Measurements from ENCODE around the gene RIOX2.
A peak's percentile ranks its signal among the peaks of the same experiment; 100 is the strongest.
"Not testable (repeated sequence)": the region's sequence is repeated elsewhere in the genome, so short reads cannot be mapped to it uniquely, and the experiment has no call there.

The RIOX2 gene

GRCh38 chr3:97930018-97930417 lies 42.2 kb downstream of the RIOX2 start:
- H3K4me3 ChIP-seq (ENCODE audit: low read depth, low read length): no peak overlapping the region
- H3K27me3 ChIP-seq (ENCODE audit: control insufficient read depth, insufficient read depth, low read length): no peaks in the 10 kb centered on the region
- no peaks in the 10 kb centered on the region for H3K9me3 ChIP-seq (ENCODE audit: control insufficient read depth, insufficient read depth, low read length)
- no peaks in the 10 kb centered on the region for H3K4me1 ChIP-seq (ENCODE audit: control insufficient read depth, insufficient read depth, low read length)
- no peak overlapping the region for H3K9ac ChIP-seq (ENCODE audit: low read depth, low read length)
- no peaks in the 10 kb centered on the region for H3K36me3 ChIP-seq (ENCODE audit: control insufficient read depth, insufficient read depth, low read length)

- H3K9ac ChIP-seq (ENCODE audit: low read depth, low read length): no peak overlapping the region
- no peaks in the 10 kb centered on the region for H3K36me3 ChIP-seq (ENCODE audit: control insufficient read depth, insufficient read depth, low read length)
- no peak overlapping the region for H3K4me3 ChIP-seq (ENCODE audit: low read depth, low read length)
- H3K4me1 ChIP-seq (ENCODE audit: control insufficient read depth, insufficient read depth, low read length): no peaks in the 10 kb centered on the region
- H3K9me3 ChIP-seq (ENCODE audit: control insufficient read depth, insufficient read depth, low read length): no peaks in the 10 kb centered on the region
- H3K27me3 ChIP-seq (ENCODE audit: control insufficient read depth, insufficient read depth, low read length): no peaks in the 10 kb centered on the region
Observed at GRCh38 chr3:97928986-97929385, 43.2 kb downstream of the RIOX2 start.

GRCh38 chr3:97927704-97928103 lies 44.5 kb downstream of the RIOX2 start:
- H3K4me1 ChIP-seq (ENCODE audit: control insufficient read depth, insufficient read depth, low read length): no peaks in the 10 kb centered on the region
- no peaks in the 10 kb centered on the region for H3K27me3 ChIP-seq (ENCODE audit: control insufficient read depth, insufficient read depth, low read length)
- H3K36me3 ChIP-seq (ENCODE audit: control insufficient read depth, insufficient read depth, low read length): no peaks in the 10 kb centered on the region
- no peak overlapping the region for H3K4me3 ChIP-seq (ENCODE audit: low read depth, low read length)
- H3K9me3 ChIP-seq (ENCODE audit: control insufficient read depth, insufficient read depth, low read length): no peaks in the 10 kb centered on the region
- H3K9ac ChIP-seq (ENCODE audit: low read depth, low read length): no peak overlapping the region

- Histone ChIP-seq H3K36me3 (ENCODE audit: control insufficient read depth, insufficient read depth, low read length) (no peaks in the 10 kb centered on the region), H3K4me3 (ENCODE audit: low read depth, low read length) (no peak overlapping the region), H3K9me3 (ENCODE audit: control insufficient read depth, insufficient read depth, low read length) (no peaks in the 10 kb centered on the region), H3K9ac (ENCODE audit: low read depth, low read length) (no peak overlapping the region), H3K4me1 (ENCODE audit: control insufficient read depth, insufficient read depth, low read length) (no peaks in the 10 kb centered on the region), H3K27me3 (ENCODE audit: control insufficient read depth, insufficient read depth, low read length) (no peaks in the 10 kb centered on the region)
Observed at GRCh38 chr3:97917813-97918536, 54.3 kb downstream of the RIOX2 start.

- Histone ChIP-seq H3K36me3 (ENCODE audit: control insufficient read depth, insufficient read depth, low read length) (no peaks in the 10 kb centered on the region), H3K4me1 (ENCODE audit: control insufficient read depth, insufficient read depth, low read length) (no peaks in the 10 kb centered on the region), H3K9me3 (ENCODE audit: control insufficient read depth, insufficient read depth, low read length) (no peaks in the 10 kb centered on the region), H3K4me3 (ENCODE audit: low read depth, low read length) (no peak overlapping the region), H3K27me3 (ENCODE audit: control insufficient read depth, insufficient read depth, low read length) (no peaks in the 10 kb centered on the region), H3K9ac (ENCODE audit: low read depth, low read length) (no peak overlapping the region)
Observed at GRCh38 chr3:97916576-97916975, 55.7 kb downstream of the RIOX2 start.

- no peaks in the 10 kb centered on the region for H3K4me1 ChIP-seq (ENCODE audit: control insufficient read depth, insufficient read depth, low read length)
- no peak overlapping the region for H3K9ac ChIP-seq (ENCODE audit: low read depth, low read length)
- no peaks in the 10 kb centered on the region for H3K36me3 ChIP-seq (ENCODE audit: control insufficient read depth, insufficient read depth, low read length)
- no peak overlapping the region for H3K4me3 ChIP-seq (ENCODE audit: low read depth, low read length)
- H3K27me3 ChIP-seq (ENCODE audit: control insufficient read depth, insufficient read depth, low read length): no peaks in the 10 kb centered on the region
- H3K9me3 ChIP-seq (ENCODE audit: control insufficient read depth, insufficient read depth, low read length): no peaks in the 10 kb centered on the region
Observed at GRCh38 chr3:97914388-97914787, 57.8 kb downstream of the RIOX2 start.

- no peak overlapping the region for H3K4me3 ChIP-seq (ENCODE audit: low read depth, low read length)
- no peak overlapping the region for H3K9ac ChIP-seq (ENCODE audit: low read depth, low read length)
- H3K36me3 ChIP-seq (ENCODE audit: control insufficient read depth, insufficient read depth, low read length): no peaks in the 10 kb centered on the region
- no peaks in the 10 kb centered on the region for H3K9me3 ChIP-seq (ENCODE audit: control insufficient read depth, insufficient read depth, low read length)
- H3K4me1 ChIP-seq (ENCODE audit: control insufficient read depth, insufficient read depth, low read length): no peaks in the 10 kb centered on the region
- H3K27me3 ChIP-seq (ENCODE audit: control insufficient read depth, insufficient read depth, low read length): no peaks in the 10 kb centered on the region
Observed at GRCh38 chr3:97911459-97911858, 60.8 kb downstream of the RIOX2 start.

GRCh38 chr3:97910931-97911351 lies 61.3 kb downstream of the RIOX2 start:
- no peaks in the 10 kb centered on the region for H3K27me3 ChIP-seq (ENCODE audit: control insufficient read depth, insufficient read depth, low read length)
- no peak overlapping the region for H3K4me3 ChIP-seq (ENCODE audit: low read depth, low read length)
- no peaks in the 10 kb centered on the region for H3K36me3 ChIP-seq (ENCODE audit: control insufficient read depth, insufficient read depth, low read length)
- H3K9me3 ChIP-seq (ENCODE audit: control insufficient read depth, insufficient read depth, low read length): no peaks in the 10 kb centered on the region
- H3K4me1 ChIP-seq (ENCODE audit: control insufficient read depth, insufficient read depth, low read length): no peaks in the 10 kb centered on the region
- no peak overlapping the region for H3K9ac ChIP-seq (ENCODE audit: low read depth, low read length)

- not testable (repeated sequence) for H3K9ac ChIP-seq (ENCODE audit: low read depth, low read length); H3K4me1 ChIP-seq (ENCODE audit: control insufficient read depth, insufficient read depth, low read length); H3K9me3 ChIP-seq (ENCODE audit: control insufficient read depth, insufficient read depth, low read length); H3K36me3 ChIP-seq (ENCODE audit: control insufficient read depth, insufficient read depth, low read length); H3K27me3 ChIP-seq (ENCODE audit: control insufficient read depth, insufficient read depth, low read length)
- peak overlapping the region; percentile 30 for H3K4me3 ChIP-seq (ENCODE audit: low read depth, low read length)
Observed at GRCh38 chr3:97910236-97910831, 61.9 kb downstream of the RIOX2 start.

GRCh38 chr3:97909830-97910229 lies 62.4 kb downstream of the RIOX2 start:
- H3K4me1 ChIP-seq (ENCODE audit: control insufficient read depth, insufficient read depth, low read length): not testable (repeated sequence)

GRCh38 chr3:97901313-97902248 lies 70.7 kb downstream of the RIOX2 start:
- H3K27me3 ChIP-seq (ENCODE audit: control insufficient read depth, insufficient read depth, low read length): no peaks in the 10 kb centered on the region

More at GRCh38 chr3:97909830-97910229, 62.4 kb downstream of the RIOX2 start:
- H3K4me3 ChIP-seq (ENCODE audit: low read depth, low read length); H3K9ac ChIP-seq (ENCODE audit: low read depth, low read length); H3K36me3 ChIP-seq (ENCODE audit: control insufficient read depth, insufficient read depth, low read length); H3K27me3 ChIP-seq (ENCODE audit: control insufficient read depth, insufficient read depth, low read length); H3K9me3 ChIP-seq (ENCODE audit: control insufficient read depth, insufficient read depth, low read length): not testable (repeated sequence)

More at GRCh38 chr3:97901313-97902248, 70.7 kb downstream of the RIOX2 start:
- Histone ChIP-seq H3K9me3 (ENCODE audit: control insufficient read depth, insufficient read depth, low read length) (no peaks in the 10 kb centered on the region), H3K36me3 (ENCODE audit: control insufficient read depth, insufficient read depth, low read length) (no peaks in the 10 kb centered on the region), H3K4me1 (ENCODE audit: control insufficient read depth, insufficient read depth, low read length) (peaks cover 2% of the 10 kb centered on the region), H3K9ac (ENCODE audit: low read depth, low read length) (no peak overlapping the region), H3K4me3 (ENCODE audit: low read depth, low read length) (no peak overlapping the region)

All from iPS-15b (cell line).